GM11168 (cell line): Measurements from ENCODE around the gene TK2.

ENCODE experiments used
- in situ Hi-C: fragments of 300-500 bp; cut with MboI; formaldehyde crosslinking; loops from one replicate; pipeline ENCODE4 v1.12.0; 2022; ENCODE audit warnings: low sequenced_read_pairs; ENCODE audit not compliant: unreplicated experiment

The TK2 gene

GRCh38 chr16:66486773-66487579 lies 62.9 kb downstream of the TK2 start:
- in situ Hi-C loops, result no loop called here

GRCh38 chr16:66486199-66486772 lies 63.6 kb downstream of the TK2 start:
- in situ Hi-C loops, result no loop called here

DNA sequence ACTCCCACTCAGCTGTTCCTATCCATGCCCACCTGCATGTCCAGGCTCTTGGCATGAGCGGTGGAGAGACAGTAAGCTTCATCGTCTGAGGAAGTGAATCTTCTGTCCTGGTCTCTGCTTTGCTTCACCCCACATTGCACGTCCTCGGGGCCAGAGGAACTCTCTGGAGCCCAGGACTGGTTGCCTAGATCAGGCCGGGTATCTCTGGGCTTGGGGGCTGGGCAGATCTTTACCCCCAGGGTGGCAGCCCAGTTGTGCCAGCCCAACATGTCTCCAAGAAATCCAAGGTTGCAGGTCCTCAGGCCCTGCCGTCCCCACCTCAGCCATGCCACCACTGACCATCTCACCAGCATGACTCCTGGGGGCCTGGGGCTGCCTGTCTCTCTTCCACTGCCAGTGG lies 64.5 kb downstream of the TK2 start:
- in situ Hi-C loops, result no loop called here

DNA sequence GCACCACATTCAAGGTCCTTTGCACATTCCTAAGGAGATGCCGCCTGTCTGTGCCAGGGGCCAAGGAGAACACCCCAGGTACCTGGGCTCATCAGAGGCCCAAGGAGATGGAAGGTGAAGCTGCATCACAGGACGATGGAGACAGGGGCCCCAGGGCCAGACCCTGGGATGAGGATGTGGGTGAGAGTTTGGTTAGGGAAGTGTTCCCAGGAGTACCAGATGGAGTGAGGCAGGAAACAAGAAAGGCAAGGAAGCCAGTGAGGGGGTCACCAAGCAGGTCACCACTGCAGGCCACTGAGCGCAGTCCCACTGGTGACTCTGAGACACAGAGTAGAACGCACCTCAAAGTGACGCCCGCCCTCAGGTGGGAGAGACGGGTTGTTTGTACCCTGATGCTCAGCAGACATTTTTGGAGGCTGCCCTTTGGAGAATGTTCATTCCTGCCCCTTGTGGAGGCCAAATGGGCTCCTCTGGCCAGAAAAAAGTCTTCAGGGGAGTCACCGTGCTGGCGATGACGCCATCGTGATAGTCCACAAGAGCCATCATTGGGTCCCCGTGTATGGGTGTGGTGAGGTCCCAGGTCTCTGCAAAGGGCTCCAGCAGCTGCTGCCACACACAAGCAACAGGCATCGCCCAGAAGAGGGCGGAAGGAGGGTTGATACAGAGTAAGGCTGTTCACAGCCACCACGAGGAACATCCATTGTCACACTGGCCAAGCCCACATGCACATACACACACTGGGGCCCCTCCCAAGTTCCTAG lies 65.3 kb downstream of the TK2 start:
- in situ Hi-C loops, result loop anchor here (5.0 kb wide), 2 partner anchors 72 to 103 kb away; no protein-coding TSS in a partner anchor

- in situ Hi-C loops, result loop anchor here (5.0 kb wide), 2 partner anchors 72 to 103 kb away; no protein-coding TSS in a partner anchor
These were observed 66.1 kb downstream of the TK2 start for GRCh38 chr16:66483689-66484452.

DNA sequence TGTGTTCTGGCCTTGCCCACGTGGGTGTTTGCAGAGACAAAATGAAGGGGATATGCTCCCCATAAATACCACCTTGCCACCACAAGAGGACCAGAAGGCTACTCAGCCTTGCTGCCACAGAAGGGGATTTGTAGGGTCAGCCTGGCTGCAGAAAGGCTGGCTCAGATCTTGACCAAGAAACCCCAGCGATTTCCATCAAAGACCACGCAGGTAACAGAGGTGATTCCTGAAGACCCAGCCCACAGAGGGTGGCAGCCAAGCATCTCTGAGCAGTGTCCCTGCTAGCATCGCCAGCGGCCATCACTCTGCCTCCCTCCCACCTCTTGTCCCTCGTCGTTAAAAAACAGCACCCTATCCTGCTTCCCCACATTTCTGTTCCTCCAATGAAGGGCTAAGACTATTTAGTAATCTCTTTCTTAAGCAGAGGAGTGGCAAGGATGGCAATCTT lies 68.0 kb downstream of the TK2 start:
- in situ Hi-C loops, result loop anchor here (5.0 kb wide), 2 partner anchors 70 to 105 kb away; no protein-coding TSS in a partner anchor

DNA sequence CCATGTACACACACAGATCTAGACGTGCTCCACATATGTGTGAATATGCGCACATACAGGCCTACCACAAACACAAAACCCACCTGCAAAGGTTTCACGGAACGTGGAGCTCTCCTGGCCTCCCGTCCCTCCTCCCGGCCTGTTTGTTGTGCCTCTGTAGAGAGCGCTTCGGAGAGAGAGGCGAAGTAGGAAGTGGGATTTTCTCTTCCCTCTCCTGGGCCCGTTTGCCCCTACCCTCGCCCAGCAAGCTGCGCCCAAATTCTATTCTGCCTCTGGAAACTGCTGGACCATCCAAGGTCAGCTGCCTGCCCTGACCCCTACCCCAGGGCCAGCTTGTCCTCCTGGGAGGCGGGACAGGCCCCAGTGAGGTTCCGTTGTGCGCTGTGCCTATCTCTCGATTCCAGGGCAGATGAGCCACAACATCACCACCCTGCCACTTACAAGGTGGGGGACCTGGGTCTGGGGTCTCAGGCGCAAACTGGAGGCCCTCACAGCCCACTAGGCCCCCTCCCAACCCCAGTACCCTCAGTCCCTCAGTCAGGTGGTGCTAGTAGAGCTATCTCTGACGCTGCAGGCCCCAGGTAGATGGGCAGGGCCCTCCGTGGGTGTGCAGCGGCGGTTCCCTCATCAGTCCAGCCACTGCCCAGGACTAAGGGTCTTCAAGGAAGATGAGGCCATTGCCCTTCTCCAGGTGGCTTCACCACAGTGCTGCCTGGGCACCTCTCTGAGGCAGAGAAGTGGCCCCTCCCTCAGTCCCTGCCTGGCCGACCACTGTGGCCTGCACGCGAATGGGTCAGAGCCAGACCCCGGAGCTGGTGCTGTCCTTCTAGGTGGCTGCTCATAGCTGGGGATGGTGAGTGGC lies 68.6 kb downstream of the TK2 start:
- in situ Hi-C loops, result loop anchor here (5.0 kb wide), 2 partner anchors 69 to 106 kb away; no protein-coding TSS in a partner anchor

GRCh38 chr16:66480265-66481080 lies 69.4 kb downstream of the TK2 start:
- in situ Hi-C loops, result loop anchor here (5.0 kb wide), 2 partner anchors 68 to 107 kb away; no protein-coding TSS in a partner anchor

- in situ Hi-C loops, result loop anchor here (5.0 kb wide), 2 partner anchors 67 to 108 kb away; no protein-coding TSS in a partner anchor
These were observed 70.2 kb downstream of the TK2 start for GRCh38 chr16:66479661-66480264.

DNA sequence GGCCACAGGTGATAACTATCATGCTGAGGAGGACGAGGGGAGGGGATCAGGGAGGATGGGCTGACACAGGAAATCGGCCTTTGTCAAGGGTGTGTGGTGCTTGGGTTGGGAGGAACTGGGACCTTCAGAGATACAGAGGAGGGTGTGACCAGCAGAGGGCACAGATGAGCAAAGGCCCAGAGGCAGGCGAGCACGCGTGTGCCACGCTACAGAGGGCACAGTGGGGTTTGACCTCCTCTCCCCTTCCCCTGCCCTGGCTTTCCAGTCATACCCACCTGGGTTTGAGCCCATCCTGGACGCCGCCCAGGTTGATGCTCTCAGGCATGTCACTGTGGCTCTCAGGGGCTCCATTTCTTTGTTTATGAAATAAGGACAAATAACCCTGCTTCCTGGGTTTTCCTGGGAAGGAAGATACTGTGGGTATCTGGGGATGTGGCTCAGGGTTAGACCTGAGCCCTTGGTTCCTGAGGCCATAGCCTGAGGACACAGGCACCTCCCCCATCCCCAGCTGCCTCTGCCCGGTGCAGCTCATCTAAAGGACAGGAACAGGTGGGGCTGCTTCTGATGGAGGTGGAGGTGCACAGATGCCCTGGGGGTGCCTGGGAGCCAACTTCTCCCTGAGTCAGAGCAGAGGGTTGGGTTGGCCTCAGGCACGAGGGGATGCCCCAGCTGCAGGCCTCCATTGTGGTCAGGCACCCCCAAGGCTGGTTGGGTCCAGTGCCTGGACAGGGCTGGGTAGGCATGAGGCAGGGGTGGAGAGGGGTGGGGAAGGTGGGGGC lies 71.0 kb downstream of the TK2 start:
- in situ Hi-C loops, result no loop called here

DNA sequence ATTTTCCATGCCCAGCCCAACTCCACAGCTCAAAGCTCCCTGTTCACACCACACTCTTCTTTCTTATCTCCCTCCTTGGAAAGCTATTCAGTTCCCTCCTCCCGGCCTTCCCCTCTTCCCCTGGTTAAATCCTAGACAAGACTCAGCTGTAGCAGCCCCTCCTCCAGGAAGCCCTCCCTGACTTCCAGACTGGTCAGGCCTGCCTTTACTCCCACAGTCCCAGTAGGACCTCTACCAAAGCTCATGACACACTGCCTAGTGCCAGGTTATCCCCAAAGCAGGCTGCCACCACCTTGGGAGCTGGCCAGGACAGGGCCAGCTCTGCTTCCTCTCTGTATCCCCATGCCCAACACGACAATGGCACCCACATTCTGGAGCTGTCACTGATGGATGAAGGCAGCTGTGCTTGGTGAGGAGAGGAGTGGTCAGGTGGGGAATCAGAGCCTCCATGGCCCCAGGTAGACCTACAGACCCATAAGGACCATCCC lies 72.8 kb downstream of the TK2 start:
- in situ Hi-C loops, result no loop called here

GRCh38 chr16:66476328-66477027 lies 73.4 kb downstream of the TK2 start:
- in situ Hi-C loops, result no loop called here

GRCh38 chr16:66475232-66475631 lies 74.7 kb downstream of the TK2 start:
- in situ Hi-C loops, result no loop called here

DNA sequence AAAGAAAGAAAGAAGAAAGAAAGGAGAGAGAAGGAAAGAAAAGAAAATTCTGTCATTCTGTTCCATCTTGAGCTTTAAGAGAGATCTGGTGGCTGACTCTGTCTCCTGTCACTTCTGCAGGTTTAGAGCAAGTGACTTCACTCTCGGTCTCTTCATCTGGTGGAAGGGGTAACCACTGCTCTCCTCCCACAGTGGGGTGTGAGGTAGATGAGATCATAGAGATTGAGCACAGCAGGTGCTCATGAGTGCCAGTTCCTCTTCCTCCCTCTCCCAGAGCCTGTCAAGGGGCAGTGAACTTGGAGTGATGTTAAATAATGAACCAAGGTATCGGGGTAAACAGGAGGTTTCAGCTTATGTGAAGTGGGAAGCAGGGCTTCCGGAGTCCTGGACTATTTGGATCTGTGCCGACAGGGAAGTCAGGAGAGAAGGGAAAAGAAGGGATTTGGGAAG lies 75.1 kb downstream of the TK2 start:
- in situ Hi-C loops, result no loop called here

- in situ Hi-C loops, result no loop called here
These were observed 76.0 kb downstream of the TK2 start for GRCh38 chr16:66473654-66474519.
